Measurements from ENCODE around the gene RBM20. TPM values are rescaled to one million over a fixed set of nuclear protein-coding genes. Genes with fewer than 3 reads are reported as not detected.

The RBM20 gene
- total RNA-seq, 4 donors from 2014 or later = 1.6 to 18.6 (median 3.2) TPM

GRCh38 chr10:110788620-110789385 is 144.7 kb downstream of the RBM20 start:
- TF ChIP-seq CTCF (IDR thresholded peaks at IDR 0.05) (no peak), POLR2AphosphoS5 (IDR thresholded peaks at IDR 0.05) (no peak), POLR2A (IDR thresholded peaks at IDR 0.05) (no peak), EP300 (IDR thresholded peaks at IDR 0.05) (no peak)
- Histone ChIP-seq H3K27me3 (no peaks in the 10 kb centered on the region), H3K4me1 (peaks cover 28% of the 10 kb centered on the region), H3K27ac (no peak overlapping the region), H3K9me3 (no peaks in the 10 kb centered on the region), H3K4me3 (no peak overlapping the region), H3K36me3 (no peaks in the 10 kb centered on the region)
- no peak for DNase-seq (ENCODE audit: low spot score in 2 of 2)
- 85% methylated on average over 8 of the region's 8 CpGs for WGBS

- TF ChIP-seq CTCF (IDR thresholded peaks at IDR 0.05) = no peak
- TF ChIP-seq POLR2A (IDR thresholded peaks at IDR 0.05) = no peak
- TF ChIP-seq EP300 (IDR thresholded peaks at IDR 0.05) = no peak
- TF ChIP-seq POLR2AphosphoS5 (IDR thresholded peaks at IDR 0.05) = no peak
- Histone ChIP-seq H3K27me3 (no peaks in the 10 kb centered on the region), H3K27ac (no peak overlapping the region), H3K36me3 (no peaks in the 10 kb centered on the region), H3K4me1 (peaks cover 38% of the 10 kb centered on the region), H3K4me3 (no peak overlapping the region), H3K9me3 (no peaks in the 10 kb centered on the region)
- 92% methylated on average over 9 of the region's 10 CpGs for WGBS
- no peak for DNase-seq (ENCODE audit: low spot score in 2 of 2)
Measured at GRCh38 chr10:110789604-110790433, 145.7 kb downstream of the RBM20 start.

GRCh38 chr10:110790913-110791506 is 146.9 kb downstream of the RBM20 start:
- no peak overlapping the region for H3K4me3 ChIP-seq
- no peak for TF ChIP-seq CTCF (IDR thresholded peaks at IDR 0.05)
- TF ChIP-seq POLR2A (IDR thresholded peaks at IDR 0.05) = no peak
- TF ChIP-seq POLR2AphosphoS5 (IDR thresholded peaks at IDR 0.05) = no peak
- H3K36me3 ChIP-seq = no peaks in the 10 kb centered on the region
- no peaks in the 10 kb centered on the region for H3K27me3 ChIP-seq
- H3K4me1 ChIP-seq = peaks cover 38% of the 10 kb centered on the region
- no peak overlapping the region for H3K27ac ChIP-seq
- H3K9me3 ChIP-seq = no peaks in the 10 kb centered on the region
- 73% methylated on average over 8 of the region's 8 CpGs for WGBS
- DNase-seq (ENCODE audit: low spot score in 2 of 2) = no peak

- no peak for TF ChIP-seq POLR2A (IDR thresholded peaks at IDR 0.05)
- TF ChIP-seq EP300 (IDR thresholded peaks at IDR 0.05) = no peak
- no peak for TF ChIP-seq POLR2AphosphoS5 (IDR thresholded peaks at IDR 0.05)
- no peak for TF ChIP-seq CTCF (IDR thresholded peaks at IDR 0.05)
- H3K4me3 ChIP-seq = no peak overlapping the region
- H3K9me3 ChIP-seq = no peaks in the 10 kb centered on the region
- H3K27me3 ChIP-seq = no peaks in the 10 kb centered on the region
- peaks cover 32% of the 10 kb centered on the region for H3K4me1 ChIP-seq
- no peak for DNase-seq (ENCODE audit: low spot score in 2 of 2)
- H3K36me3 ChIP-seq = no peaks in the 10 kb centered on the region
- no peak overlapping the region for H3K27ac ChIP-seq
- 51% methylated on average over 4 of the region's 4 CpGs for WGBS
Measured at GRCh38 chr10:110791541-110792073, 147.5 kb downstream of the RBM20 start.

Data from suprapubic skin (tissue), 4 donors.